ENCODE measurements around the gene SPO11. TPM values are rescaled to one million over a fixed set of nuclear protein-coding genes. Genes with fewer than 3 reads are reported as not detected.
A peak's percentile ranks its signal among the peaks of the same experiment; 100 is the strongest.

SPO11 gene
- polyA plus RNA-seq, 1 donor from 2014 or later = not detected

- Histone ChIP-seq H3K9me3 (ENCODE audit: low read length) (no peaks in the 10 kb centered on the region), H3K27ac (ENCODE audit: low read length) (no peak overlapping the region), H3K27me3 (ENCODE audit: insufficient read depth, low read depth, low read length) (no peaks in the 10 kb centered on the region), H2AFZ (ENCODE audit: low read depth, low read length) (no peak overlapping the region), H4K20me1 (ENCODE audit: insufficient read depth) (no peaks in the 10 kb centered on the region), H3F3A (ENCODE audit: insufficient read depth, low read length, poor library complexity, severe bottlenecking) (no peaks in the 10 kb centered on the region), H3K4me2 (ENCODE audit: low read length) (no peak overlapping the region), H3K79me2 (replicated peaks; ENCODE audit: insufficient read depth, low read length) (no peaks in the 10 kb centered on the region), H3K9ac (ENCODE audit: low read length) (no peak overlapping the region), H3K36me3 (ENCODE audit: insufficient read depth, low read length) (no peaks in the 10 kb centered on the region), H3K9me2 (ENCODE audit: insufficient read depth, low read length) (no peaks in the 10 kb centered on the region), H3K4me3 (ENCODE audit: low read length) (no peak overlapping the region)
- TF ChIP-seq EP300 (conservative IDR thresholded peaks at IDR 0.05; ENCODE audit: poor library complexity, severe bottlenecking) (no peak), POLR2AphosphoS5 (IDR thresholded peaks at IDR 0.05) (no peak), TAF1 (IDR thresholded peaks at IDR 0.05; ENCODE audit: low read depth) (no peak), CTCF (IDR thresholded peaks at IDR 0.05; ENCODE audit: poor library complexity, severe bottlenecking) (peak; percentile 69), MXI1 (conservative IDR thresholded peaks at IDR 0.05; ENCODE audit: poor library complexity, severe bottlenecking) (no peak), EZH2 (IDR thresholded peaks at IDR 0.05; ENCODE audit: borderline replicate concordance, insufficient read depth, low read length, poor library complexity, severe bottlenecking) (no peak), REST (IDR thresholded peaks at IDR 0.05; ENCODE audit: borderline replicate concordance) (no peak), RAD21 (conservative IDR thresholded peaks at IDR 0.05) (peak; percentile 72), SMC3 (conservative IDR thresholded peaks at IDR 0.05; ENCODE audit: poor library complexity) (peak; percentile 69)
Observed at GRCh38 chr20:57332105-57333089, 2.8 kb downstream of the SPO11 start.

- Histone ChIP-seq H3K4me2 (ENCODE audit: low read length) (no peak overlapping the region), H3K27me3 (ENCODE audit: insufficient read depth, low read depth, low read length) (no peaks in the 10 kb centered on the region), H3K79me2 (replicated peaks; ENCODE audit: insufficient read depth, low read length) (no peaks in the 10 kb centered on the region), H3F3A (ENCODE audit: insufficient read depth, low read length, poor library complexity, severe bottlenecking) (no peaks in the 10 kb centered on the region), H3K9ac (ENCODE audit: low read length) (no peak overlapping the region), H3K4me3 (ENCODE audit: low read length) (no peak overlapping the region), H2AFZ (ENCODE audit: low read depth, low read length) (no peak overlapping the region), H3K9me3 (ENCODE audit: low read length) (no peaks in the 10 kb centered on the region), H4K20me1 (ENCODE audit: insufficient read depth) (no peaks in the 10 kb centered on the region), H3K36me3 (ENCODE audit: insufficient read depth, low read length) (no peaks in the 10 kb centered on the region), H3K9me2 (ENCODE audit: insufficient read depth, low read length) (no peaks in the 10 kb centered on the region), H3K27ac (ENCODE audit: low read length) (no peak overlapping the region)
- TF ChIP-seq RAD21 (conservative IDR thresholded peaks at IDR 0.05) = no peak
- TF ChIP-seq POLR2AphosphoS5 (IDR thresholded peaks at IDR 0.05) = no peak
- no peak for TF ChIP-seq EP300 (conservative IDR thresholded peaks at IDR 0.05; ENCODE audit: poor library complexity, severe bottlenecking)
- TF ChIP-seq TAF1 (IDR thresholded peaks at IDR 0.05; ENCODE audit: low read depth) = no peak
Observed at GRCh38 chr20:57335392-57335791, 5.8 kb downstream of the SPO11 start.
